GM19043 (cell line): ENCODE results near the gene PELI2.

Experiments
- ATAC-seq: cut with Tn5 transposase; IDR thresholded peaks from one replicate; pipeline ENCODE4 v1.9.1; 2021; ENCODE audit warnings: low read depth; ENCODE audit not compliant: unreplicated experiment

PELI2 gene

GRCh38 chr14:56118611-56119181 is 485 bp downstream of the PELI2 start:
- no peak for ATAC-seq

- ATAC-seq: no peak
Measured at GRCh38 chr14:56119201-56119981, 1.2 kb downstream of the PELI2 start.

- no peak for ATAC-seq
Measured at GRCh38 chr14:56120091-56120691, 2.0 kb downstream of the PELI2 start.

- no peak for ATAC-seq
Measured at GRCh38 chr14:56121816-56122215, 3.6 kb downstream of the PELI2 start.

GRCh38 chr14:56122301-56122700 is 4.1 kb downstream of the PELI2 start:
- no peak for ATAC-seq

GRCh38 chr14:56124327-56124726 is 6.1 kb downstream of the PELI2 start:
- ATAC-seq: no peak

GRCh38 chr14:56125772-56126636 is 7.8 kb downstream of the PELI2 start:
- no peak for ATAC-seq

GRCh38 chr14:56126637-56126913 is 8.4 kb downstream of the PELI2 start:
- ATAC-seq: no peak

- no peak for ATAC-seq
Measured at GRCh38 chr14:56127156-56127555, 8.9 kb downstream of the PELI2 start.

- ATAC-seq: no peak
Measured at GRCh38 chr14:56129092-56129491, 10.9 kb downstream of the PELI2 start.

- no peak for ATAC-seq
Measured at GRCh38 chr14:56129933-56130332, 11.7 kb downstream of the PELI2 start.

GRCh38 chr14:56131004-56131864 is 13.0 kb downstream of the PELI2 start:
- ATAC-seq: no peak

GRCh38 chr14:56131865-56132833 is 13.9 kb downstream of the PELI2 start:
- no peak for ATAC-seq

GRCh38 chr14:56133547-56133946 is 15.3 kb downstream of the PELI2 start:
- ATAC-seq: no peak

- no peak for ATAC-seq
Measured at GRCh38 chr14:56135001-56135400, 16.8 kb downstream of the PELI2 start.

GRCh38 chr14:56135668-56136067 is 17.5 kb downstream of the PELI2 start:
- no peak for ATAC-seq

- ATAC-seq: no peak
Measured at GRCh38 chr14:56136571-56137452, 18.6 kb downstream of the PELI2 start.

- ATAC-seq: no peak
Measured at GRCh38 chr14:56137453-56137807, 19.2 kb downstream of the PELI2 start.
